Measurements from ENCODE around the gene MKNK1.

- TF ChIP-seq POLR2A (IDR thresholded peaks at IDR 0.05; ENCODE audit: low read length) (no peak), GATA1 (IDR thresholded peaks at IDR 0.05; ENCODE audit: low read depth, low read length) (no peak)
These were observed 81.7 kb downstream of the MKNK1 start for GRCh38 chr1:46522184-46522968.
